Loucy (cell line): ENCODE measurements around the gene MICAL2.

Experiments used
- H2AFZ ChIP-seq: fragments of 200-600 bp; sonication (generic); 2 replicates; pipeline ENCODE4 v1.6.0; 2016; ENCODE audit warnings: antibody characterized with exemption, mild to moderate bottlenecking, low read length, moderate library complexity
- H3F3A ChIP-seq: fragments of 200-600 bp; 2 replicates; pipeline ENCODE4 v1.6.0; 2016; ENCODE audit warnings: antibody characterized with exemption, low read depth, mild to moderate bottlenecking
- H3K27me3 ChIP-seq: fragments of 200-600 bp; sonication (generic); 2 replicates; pipeline ENCODE4 v1.6.1; 2014; ENCODE audit warnings: low read length, mild to moderate bottlenecking; ENCODE audit not compliant: insufficient read depth, poor library complexity, severe bottlenecking
- H3K36me3 ChIP-seq: fragments of 200-600 bp; sonication (generic); 2 replicates; pipeline ENCODE4 v1.6.1; 2016; ENCODE audit warnings: low read length; ENCODE audit not compliant: insufficient read depth
- H3K4me1 ChIP-seq: fragments of 200-600 bp; sonication (generic); 2 replicates; pipeline ENCODE4 v1.5.1; 2014; ENCODE audit warnings: low read length, mild to moderate bottlenecking; ENCODE audit not compliant: insufficient read depth, poor library complexity, severe bottlenecking
- H3K4me2 ChIP-seq: fragments of 200-600 bp; sonication (generic); 2 replicates; pipeline ENCODE4 v1.6.0; 2014; ENCODE audit warnings: antibody characterized with exemption, low read length, low read depth, mild to moderate bottlenecking; ENCODE audit not compliant: poor library complexity, severe bottlenecking
- H3K4me3 ChIP-seq: fragments of 200-600 bp; sonication (generic); 2 replicates; pipeline ENCODE4 v1.5.1; 2014; ENCODE audit warnings: low read length, mild to moderate bottlenecking, mixed read lengths; ENCODE audit not compliant: poor library complexity, severe bottlenecking
- H3K79me2 ChIP-seq: fragments of 200-600 bp; sonication (generic); 2 replicates; pipeline ENCODE4 v1.6.1; 2014; ENCODE audit warnings: low read length; ENCODE audit not compliant: insufficient read depth
- H3K9ac ChIP-seq: fragments of 200-600 bp; sonication (generic); 2 replicates; pipeline ENCODE4 v1.6.0; 2014; ENCODE audit warnings: mild to moderate bottlenecking, low read depth, low read length, moderate library complexity; ENCODE audit not compliant: poor library complexity, severe bottlenecking
- H3K9me2 ChIP-seq: fragments of 200-600 bp; sonication (generic); replicated peaks from 2 replicates; pipeline ENCODE4 v1.6.1; 2016; ENCODE audit warnings: low read depth, low read length, mixed read lengths
- H3K9me3 ChIP-seq: fragments of 200-600 bp; sonication (generic); 2 replicates; pipeline ENCODE4 v1.6.1; 2014; ENCODE audit warnings: mild to moderate bottlenecking, antibody characterized with exemption, low read length, low read depth; ENCODE audit not compliant: insufficient read depth
- H4K20me1 ChIP-seq: fragments of 200-600 bp; sonication (generic); 2 replicates; pipeline ENCODE4 v1.6.0; 2014; ENCODE audit warnings: antibody characterized with exemption, low read length, mild to moderate bottlenecking; ENCODE audit not compliant: insufficient read depth, poor library complexity, severe bottlenecking
- CTCF ChIP-seq: fragments of 200-600 bp; sonication (generic); conservative IDR thresholded peaks from 2 replicates; pipeline ENCODE4 v1.5.1; 2014; ENCODE audit warnings: mild to moderate bottlenecking, antibody characterized with exemption, low read length
- EZH2phosphoT487 ChIP-seq: fragments of 200-600 bp; IDR thresholded peaks from 2 replicates; pipeline ENCODE4 v1.6.1; 2018; ENCODE audit warnings: antibody characterized with exemption, mild to moderate bottlenecking, moderate library complexity, borderline replicate concordance

The MICAL2 gene

DNA sequence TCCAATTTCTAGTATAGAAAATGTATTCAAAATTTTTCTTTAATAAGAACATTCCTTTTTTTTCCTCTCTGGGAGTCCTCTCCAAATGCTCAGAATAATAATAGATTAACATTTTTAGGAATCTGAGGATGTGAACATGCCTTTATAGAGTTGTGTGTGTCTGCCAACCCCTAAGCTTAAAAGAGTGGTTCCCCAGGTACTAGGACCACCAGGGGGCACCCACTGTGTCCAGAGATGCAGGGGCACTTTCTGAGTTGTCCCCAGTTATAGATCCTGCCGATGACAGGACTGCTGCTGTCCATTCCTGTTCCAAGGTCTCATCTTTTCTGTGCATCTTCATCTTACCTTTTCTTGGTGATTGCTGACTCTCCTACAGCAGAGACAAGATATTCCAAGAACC lies 27.0 kb upstream of the MICAL2 start:
- H2AFZ ChIP-seq, result no peak overlapping the region
- peaks cover 9% of the 10 kb centered on the region; the same call in 1 of the 2 replicates for H3F3A ChIP-seq
- H3K4me1 ChIP-seq, result peaks cover 41% of the 10 kb centered on the region
- no peak overlapping the region for H3K4me2 ChIP-seq
- H3K36me3 ChIP-seq, result no peaks in the 10 kb centered on the region
- H3K9me2 ChIP-seq, result no peaks in the 10 kb centered on the region
- no peaks in the 10 kb centered on the region for H3K27me3 ChIP-seq
- H3K9me3 ChIP-seq, result no peaks in the 10 kb centered on the region
- no peak for TF ChIP-seq EZH2phosphoT487
- TF ChIP-seq CTCF, result peak; percentile 79
- H3K9ac ChIP-seq, result no peak overlapping the region
- H3K4me3 ChIP-seq, result no peak overlapping the region
- H3K79me2 ChIP-seq, result no peaks in the 10 kb centered on the region
- H4K20me1 ChIP-seq, result no peaks in the 10 kb centered on the region

DNA sequence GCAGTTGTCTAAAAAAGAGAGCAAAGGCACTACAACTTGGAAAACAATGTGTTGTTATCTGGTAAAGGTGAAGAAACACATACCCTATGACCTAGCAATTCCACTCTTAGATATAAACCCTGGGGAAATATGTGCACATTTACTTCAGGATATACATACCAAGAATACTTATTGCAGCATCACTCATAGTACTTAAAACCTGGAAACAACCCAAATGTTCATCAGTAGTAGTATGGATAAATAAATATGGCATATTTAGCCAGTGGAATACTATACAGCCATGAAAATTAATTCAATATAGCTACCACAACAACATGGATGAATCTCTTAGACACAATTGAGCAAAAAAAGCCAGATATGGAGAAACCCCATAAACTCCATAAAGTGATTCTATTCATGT lies 26.1 kb upstream of the MICAL2 start:
- H3K36me3 ChIP-seq, result no peaks in the 10 kb centered on the region
- H3F3A ChIP-seq, result peaks cover 9% of the 10 kb centered on the region; the same call in 1 of the 2 replicates
- no peak overlapping the region for H2AFZ ChIP-seq
- H3K9me2 ChIP-seq, result no peaks in the 10 kb centered on the region
- H3K4me2 ChIP-seq, result no peak overlapping the region
- no peak overlapping the region for H3K9ac ChIP-seq
- peaks cover 50% of the 10 kb centered on the region for H3K4me1 ChIP-seq
- no peaks in the 10 kb centered on the region for H4K20me1 ChIP-seq
- TF ChIP-seq CTCF, result no peak
- no peak for TF ChIP-seq EZH2phosphoT487
- no peaks in the 10 kb centered on the region for H3K27me3 ChIP-seq
- no peaks in the 10 kb centered on the region for H3K79me2 ChIP-seq
- no peak overlapping the region for H3K4me3 ChIP-seq
- H3K9me3 ChIP-seq, result no peaks in the 10 kb centered on the region

- Histone ChIP-seq H3K4me2 (peak overlapping the region; percentile 79), H3F3A (peaks cover 9% of the 10 kb centered on the region; the same call in 1 of the 2 replicates), H3K9ac (peak overlapping the region; percentile 80), H4K20me1 (no peaks in the 10 kb centered on the region), H3K4me3 (peak overlapping the region; percentile 57), H2AFZ (no peak overlapping the region), H3K9me2 (no peaks in the 10 kb centered on the region), H3K9me3 (no peaks in the 10 kb centered on the region), H3K36me3 (no peaks in the 10 kb centered on the region), H3K4me1 (peaks cover 64% of the 10 kb centered on the region), H3K79me2 (no peaks in the 10 kb centered on the region), H3K27me3 (no peaks in the 10 kb centered on the region)
- TF ChIP-seq EZH2phosphoT487, result no peak
- TF ChIP-seq CTCF, result no peak
These were observed 24.8 kb upstream of the MICAL2 start for GRCh38 chr11:12085371-12086251.
